WTC11 (cell line): ENCODE data around the gene SHANK3. TPM values are rescaled to one million over a fixed set of nuclear protein-coding genes. Genes with fewer than 3 reads are reported as not detected.
"Not testable (repeated sequence)": the region's sequence is repeated elsewhere in the genome, so short reads cannot be mapped to it uniquely, and the experiment has no call there.

Source experiments
- ATAC-seq: fragments of 200-7000 bp; cut with Tn5 transposase; 2 replicates; pipeline ENCODE4 v1.10.0; 2021; ENCODE audit warnings: mild to moderate bottlenecking, moderate library complexity
- CTCF ChIA-PET: fragments of 300-600 bp; sonication (Branson Sonifier 250); formaldehyde crosslinking; loops from one replicate; lab custom pipeline; 2021; ENCODE audit warnings: antibody characterized with exemption; lab: Charles Lee
- POLR2A ChIA-PET: fragments of 350-600 bp; sonication (Branson Sonifier 250); formaldehyde crosslinking; loops from one replicate; lab custom pipeline; 2021; ENCODE audit warnings: antibody characterized with exemption; lab: Charles Lee
- DNase-seq: peaks from one replicate; pipeline ENCODE4 v3.0.0; 2021; ENCODE audit warnings: low spot score
- H3K27ac Mint-ChIP-seq: 2 replicates; pipeline ENCODE4 v1.8.0; 2021; ENCODE audit warnings: mixed read lengths
- H3K27me3 Mint-ChIP-seq: 2 replicates; pipeline ENCODE4 v1.8.0; 2021; ENCODE audit warnings: low read depth, mild to moderate bottlenecking, moderate library complexity, mixed read lengths
- H3K36me3 Mint-ChIP-seq: 2 replicates; pipeline ENCODE4 v1.8.0; 2021; ENCODE audit warnings: mixed read lengths
- H3K4me1 Mint-ChIP-seq: 2 replicates; pipeline ENCODE4 v1.8.0; 2022; ENCODE audit warnings: mixed read lengths
- H3K4me3 Mint-ChIP-seq: 2 replicates; pipeline ENCODE4 v1.8.0; 2021; ENCODE audit warnings: mild to moderate bottlenecking, moderate library complexity, mixed read lengths
- H3K9me3 Mint-ChIP-seq: 2 replicates; pipeline ENCODE4 v1.8.0; 2021; ENCODE audit warnings: mixed read lengths
- CBFB ChIP-seq: sonication (generic); formaldehyde crosslinking; IDR thresholded peaks from 2 replicates; pipeline ENCODE4 v1.8.1; 2022; ENCODE audit warnings: mild to moderate bottlenecking, low read depth, missing genetic modification reagents
- FOXP1 ChIP-seq: sonication (generic); formaldehyde crosslinking; IDR thresholded peaks from 2 replicates; pipeline ENCODE4 v1.8.0; 2022; ENCODE audit warnings: missing genetic modification reagents, mild to moderate bottlenecking, moderate library complexity, borderline replicate concordance
- IRF2 ChIP-seq: sonication (generic); formaldehyde crosslinking; IDR thresholded peaks from 2 replicates; pipeline ENCODE4 v1.8.0; 2022; ENCODE audit warnings: low read depth, missing genetic modification reagents, borderline replicate concordance
- SP1 ChIP-seq: sonication (generic); formaldehyde crosslinking; conservative IDR thresholded peaks from 2 replicates; pipeline ENCODE4 v1.8.1; 2022; ENCODE audit warnings: missing genetic modification reagents
- ZNF121 ChIP-seq: sonication (generic); formaldehyde crosslinking; IDR thresholded peaks from 2 replicates; pipeline ENCODE4 v1.8.0; 2023; ENCODE audit warnings: missing genetic modification reagents
- total RNA-seq: library from RNA; stranded (reverse); gene quantifications from 3 replicates; pipeline ENCODE4 v1.2.3, GENCODE V29; 2021
- TF ChIP-seq, protein P1 (sequence below): sonication (generic); formaldehyde crosslinking; IDR thresholded peaks from 2 replicates; pipeline ENCODE4 v1.8.1; 2023; ENCODE audit warnings: mild to moderate bottlenecking, missing genetic modification reagents, moderate library complexity
- TF ChIP-seq, protein P2 (sequence below): sonication (generic); formaldehyde crosslinking; IDR thresholded peaks from 2 replicates; pipeline ENCODE4 v1.8.0; 2022; ENCODE audit warnings: mild to moderate bottlenecking, missing genetic modification reagents
- TF ChIP-seq, protein P3 (sequence below): sonication (generic); formaldehyde crosslinking; IDR thresholded peaks from 2 replicates; pipeline ENCODE4 v1.8.0; 2022; ENCODE audit warnings: mild to moderate bottlenecking, missing genetic modification reagents
- TF ChIP-seq, protein P4 (sequence below): sonication (generic); formaldehyde crosslinking; conservative IDR thresholded peaks from 2 replicates; pipeline ENCODE4 v1.8.1; 2022; ENCODE audit warnings: mild to moderate bottlenecking, missing genetic modification reagents
- TF ChIP-seq, protein P5 (sequence below): sonication (generic); formaldehyde crosslinking; IDR thresholded peaks from 2 replicates; pipeline ENCODE4 v1.8.0; 2023; ENCODE audit warnings: mild to moderate bottlenecking, missing genetic modification reagents

The SHANK3 gene
- total RNA-seq, 1 experiment from 2014 or later = 9.6 TPM

DNA sequence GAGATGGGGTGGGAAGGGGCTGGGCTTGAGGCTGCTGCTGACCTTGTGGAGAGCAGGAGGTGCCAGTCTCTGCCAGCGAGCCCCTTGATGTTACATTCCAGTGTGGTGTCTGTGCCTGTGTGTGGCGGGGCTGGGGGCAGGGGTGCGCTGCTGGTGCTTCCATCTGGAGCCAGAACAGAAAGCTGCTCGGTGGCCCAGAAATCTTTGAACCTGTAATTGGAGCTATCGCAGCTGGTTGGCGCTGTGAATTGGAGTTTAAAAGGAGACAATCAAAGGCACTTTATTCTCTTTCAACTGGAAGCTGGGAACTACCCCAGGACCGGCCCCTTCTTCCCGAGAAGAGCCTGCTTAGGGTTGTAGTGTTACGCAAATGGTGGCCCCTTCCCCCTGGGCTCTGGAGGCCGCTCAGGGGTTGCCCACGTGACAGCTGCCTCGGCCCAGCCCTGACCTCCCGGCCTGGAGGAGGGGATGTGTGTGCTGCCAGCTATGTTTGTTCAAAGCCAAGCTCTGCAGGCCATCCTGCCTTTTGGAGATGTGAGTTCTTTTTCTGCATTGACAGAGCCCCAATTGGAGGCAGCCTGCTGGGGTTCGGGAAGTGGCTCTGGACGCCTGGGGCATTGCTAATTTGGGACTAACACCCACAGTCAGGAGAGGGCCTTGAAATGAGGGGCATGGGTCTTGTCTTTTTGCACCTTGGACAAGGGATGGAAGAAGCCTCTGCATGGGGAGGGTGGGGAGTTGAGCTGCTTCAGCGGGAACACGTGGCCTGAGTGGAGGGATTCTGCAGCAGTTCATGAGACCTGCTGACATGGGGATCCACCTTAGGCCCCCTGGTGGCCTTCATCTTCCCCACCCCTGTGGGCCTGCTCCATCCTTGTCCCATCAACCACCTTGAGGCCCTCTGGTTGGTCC lies 30.7 kb upstream of the SHANK3 start:
- ATAC-seq (peak; percentile 97), DNase-seq (peak; percentile 77)
- ChIA-PET CTCF (interaction anchor here (0.5 to 5.5 kb wide), 22 partner anchors 9 to 134 kb away, joined by 3 to 59 read pairs (median 6); partner anchors contain the start of genes ARSA, CHKB, LMF2 and NCAPH2), POLR2A (interaction anchor here (2.2 kb wide), 1 partner anchor 14 kb away, joined by 12 read pairs; the partner anchor contains the start of gene ARSA)
- peak overlapping the region; percentile 70 for H3K27ac Mint-ChIP-seq
- H3K9me3 Mint-ChIP-seq = peaks cover 12% of the 10 kb centered on the region
- H3K36me3 Mint-ChIP-seq = peaks cover 7% of the 10 kb centered on the region
- H3K4me1 Mint-ChIP-seq = peaks cover 23% of the 10 kb centered on the region
- peak overlapping the region; percentile 43 for H3K4me3 Mint-ChIP-seq
- TF ChIP-seq CBFB (0 out of 2 replicates have a peak, but pooled peaks have one; percentile 43), SP1 (CRISPR knock-in tag) (0 out of 2 replicates have a peak, but pooled peaks have one; percentile 27), ZNF121 (CRISPR knock-in tag) (no peak), FOXP1 (CRISPR knock-in tag) (peak; percentile 15; the same call in 1 of the 2 replicates), IRF2 (CRISPR knock-in tag) (no peak)
- TF ChIP-seq, protein P1, sequence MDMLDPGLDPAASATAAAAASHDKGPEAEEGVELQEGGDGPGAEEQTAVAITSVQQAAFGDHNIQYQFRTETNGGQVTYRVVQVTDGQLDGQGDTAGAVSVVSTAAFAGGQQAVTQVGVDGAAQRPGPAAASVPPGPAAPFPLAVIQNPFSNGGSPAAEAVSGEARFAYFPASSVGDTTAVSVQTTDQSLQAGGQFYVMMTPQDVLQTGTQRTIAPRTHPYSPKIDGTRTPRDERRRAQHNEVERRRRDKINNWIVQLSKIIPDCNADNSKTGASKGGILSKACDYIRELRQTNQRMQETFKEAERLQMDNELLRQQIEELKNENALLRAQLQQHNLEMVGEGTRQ (CRISPR knock-in tag) = peak; percentile 96
- TF ChIP-seq, protein P2, sequence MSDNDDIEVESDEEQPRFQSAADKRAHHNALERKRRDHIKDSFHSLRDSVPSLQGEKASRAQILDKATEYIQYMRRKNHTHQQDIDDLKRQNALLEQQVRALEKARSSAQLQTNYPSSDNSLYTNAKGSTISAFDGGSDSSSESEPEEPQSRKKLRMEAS (CRISPR knock-in tag) = peak; percentile 61; the same call in 1 of the 2 replicates
- TF ChIP-seq, protein P3, sequence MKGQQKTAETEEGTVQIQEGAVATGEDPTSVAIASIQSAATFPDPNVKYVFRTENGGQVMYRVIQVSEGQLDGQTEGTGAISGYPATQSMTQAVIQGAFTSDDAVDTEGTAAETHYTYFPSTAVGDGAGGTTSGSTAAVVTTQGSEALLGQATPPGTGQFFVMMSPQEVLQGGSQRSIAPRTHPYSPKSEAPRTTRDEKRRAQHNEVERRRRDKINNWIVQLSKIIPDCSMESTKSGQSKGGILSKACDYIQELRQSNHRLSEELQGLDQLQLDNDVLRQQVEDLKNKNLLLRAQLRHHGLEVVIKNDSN (CRISPR knock-in tag) = peak; percentile 96
- TF ChIP-seq, protein P4, sequence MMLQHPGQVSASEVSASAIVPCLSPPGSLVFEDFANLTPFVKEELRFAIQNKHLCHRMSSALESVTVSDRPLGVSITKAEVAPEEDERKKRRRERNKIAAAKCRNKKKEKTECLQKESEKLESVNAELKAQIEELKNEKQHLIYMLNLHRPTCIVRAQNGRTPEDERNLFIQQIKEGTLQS (CRISPR knock-in tag) = no peak
- TF ChIP-seq, protein P5, sequence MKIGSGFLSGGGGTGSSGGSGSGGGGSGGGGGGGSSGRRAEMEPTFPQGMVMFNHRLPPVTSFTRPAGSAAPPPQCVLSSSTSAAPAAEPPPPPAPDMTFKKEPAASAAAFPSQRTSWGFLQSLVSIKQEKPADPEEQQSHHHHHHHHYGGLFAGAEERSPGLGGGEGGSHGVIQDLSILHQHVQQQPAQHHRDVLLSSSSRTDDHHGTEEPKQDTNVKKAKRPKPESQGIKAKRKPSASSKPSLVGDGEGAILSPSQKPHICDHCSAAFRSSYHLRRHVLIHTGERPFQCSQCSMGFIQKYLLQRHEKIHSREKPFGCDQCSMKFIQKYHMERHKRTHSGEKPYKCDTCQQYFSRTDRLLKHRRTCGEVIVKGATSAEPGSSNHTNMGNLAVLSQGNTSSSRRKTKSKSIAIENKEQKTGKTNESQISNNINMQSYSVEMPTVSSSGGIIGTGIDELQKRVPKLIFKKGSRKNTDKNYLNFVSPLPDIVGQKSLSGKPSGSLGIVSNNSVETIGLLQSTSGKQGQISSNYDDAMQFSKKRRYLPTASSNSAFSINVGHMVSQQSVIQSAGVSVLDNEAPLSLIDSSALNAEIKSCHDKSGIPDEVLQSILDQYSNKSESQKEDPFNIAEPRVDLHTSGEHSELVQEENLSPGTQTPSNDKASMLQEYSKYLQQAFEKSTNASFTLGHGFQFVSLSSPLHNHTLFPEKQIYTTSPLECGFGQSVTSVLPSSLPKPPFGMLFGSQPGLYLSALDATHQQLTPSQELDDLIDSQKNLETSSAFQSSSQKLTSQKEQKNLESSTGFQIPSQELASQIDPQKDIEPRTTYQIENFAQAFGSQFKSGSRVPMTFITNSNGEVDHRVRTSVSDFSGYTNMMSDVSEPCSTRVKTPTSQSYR (CRISPR knock-in tag) = 0 out of 2 replicates have a peak, but pooled peaks have one; percentile 65
- peaks cover 3% of the 10 kb centered on the region; the same call in 1 of the 2 replicates for H3K27me3 Mint-ChIP-seq

DNA sequence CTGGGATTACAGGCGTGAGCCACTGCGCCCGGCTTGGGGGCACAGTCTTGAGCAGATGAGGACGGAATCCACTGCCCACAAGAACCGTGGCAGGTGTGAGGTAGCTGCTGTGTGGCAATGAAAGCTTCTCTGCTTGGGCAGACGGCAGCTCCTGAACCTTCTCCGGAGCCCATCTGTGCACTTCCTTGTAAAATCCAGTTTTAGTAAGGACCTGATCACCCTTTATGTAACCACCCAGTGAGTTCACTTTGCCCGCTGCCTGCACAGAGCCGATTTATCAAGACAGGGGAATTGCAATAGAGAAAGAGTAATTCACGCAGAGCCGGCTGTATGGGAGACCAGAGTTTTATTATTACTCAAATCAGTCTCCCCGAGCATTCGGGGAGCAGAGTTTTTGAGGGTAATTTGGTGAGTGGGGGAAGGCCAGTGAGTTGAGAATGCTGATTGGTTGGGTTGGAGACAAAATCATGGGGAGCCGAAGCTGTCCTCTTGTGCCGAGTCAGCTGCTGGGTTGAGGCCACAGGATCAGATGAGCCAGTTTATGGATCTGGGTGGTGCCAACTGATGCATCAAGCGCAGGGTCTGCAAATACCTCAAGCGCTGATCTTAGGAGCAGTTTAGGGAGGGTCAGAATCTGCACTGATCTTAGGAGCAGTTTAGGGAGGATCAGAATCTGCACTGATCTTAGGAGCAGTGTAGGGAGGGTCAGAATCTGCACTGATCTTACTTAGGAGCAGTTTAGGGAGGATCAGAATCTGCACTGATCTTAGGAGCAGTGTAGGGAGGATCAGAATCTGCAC lies 29.4 kb upstream of the SHANK3 start:
- Mint-ChIP-seq H3K4me1 (peaks cover 23% of the 10 kb centered on the region), H3K9me3 (peaks cover 16% of the 10 kb centered on the region)
- H3K4me3 Mint-ChIP-seq, H3K36me3 Mint-ChIP-seq, ATAC-seq, H3K27me3 Mint-ChIP-seq, H3K27ac Mint-ChIP-seq, DNase-seq: not testable (repeated sequence)
- ChIA-PET CTCF (interaction anchor here (0.6 to 5.5 kb wide), 10 partner anchors 17 to 176 kb away, joined by 3 to 59 read pairs (median 8); partner anchors contain the start of genes ARSA and SHANK3), POLR2A (interaction anchor here (2.2 kb wide), 1 partner anchor 15 kb away, joined by 12 read pairs; the partner anchor contains the start of gene ARSA)

DNA sequence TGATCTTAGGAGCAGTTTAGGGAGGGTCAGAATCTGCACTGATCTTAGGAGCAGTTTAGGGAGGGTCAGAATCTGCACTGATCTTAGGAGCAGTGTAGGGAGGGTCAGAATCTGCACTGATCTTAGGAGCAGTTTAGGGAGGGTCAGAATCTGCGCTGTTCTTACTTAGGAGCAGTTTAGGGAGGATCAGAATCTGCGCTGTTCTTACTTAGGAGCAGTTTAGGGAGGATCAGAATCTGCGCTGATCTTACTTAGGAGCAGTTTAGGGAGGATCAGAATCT lies 28.9 kb upstream of the SHANK3 start:
- Mint-ChIP-seq H3K9me3 (peaks cover 19% of the 10 kb centered on the region), H3K4me1 (peaks cover 23% of the 10 kb centered on the region), H3K36me3 (peaks cover 12% of the 10 kb centered on the region)
- POLR2A ChIA-PET, ATAC-seq, H3K4me3 Mint-ChIP-seq, CTCF ChIA-PET, H3K27ac Mint-ChIP-seq, H3K27me3 Mint-ChIP-seq, DNase-seq: not testable (repeated sequence)
